Measurements from ENCODE around the gene GNG14.
A peak's percentile ranks its signal among the peaks of the same experiment; 100 is the strongest.

Gene GNG14

GRCh38 chr19:12657966-12658365 lies 29.8 kb upstream of the GNG14 start:
- Mint-ChIP-seq H3K4me1 (ENCODE audit: low read depth) (peaks cover 3% of the 10 kb centered on the region), H3K4me3 (no peak overlapping the region), H3K27ac (no peak overlapping the region), H3K9me3 (ENCODE audit: low read depth) (no peaks in the 10 kb centered on the region), H3K27me3 (no peaks in the 10 kb centered on the region), H3K36me3 (peaks cover 10% of the 10 kb centered on the region)

- no peaks in the 10 kb centered on the region for H3K27me3 Mint-ChIP-seq
- H3K36me3 Mint-ChIP-seq = peaks cover 3% of the 10 kb centered on the region
- no peak overlapping the region for H3K4me3 Mint-ChIP-seq
- no peak overlapping the region for H3K27ac Mint-ChIP-seq
- peaks cover 19% of the 10 kb centered on the region for H3K4me1 Mint-ChIP-seq (ENCODE audit: low read depth)
- no peaks in the 10 kb centered on the region for H3K9me3 Mint-ChIP-seq (ENCODE audit: low read depth)
Measured at GRCh38 chr19:12660980-12661379, 26.8 kb upstream of the GNG14 start.

- no peaks in the 10 kb centered on the region for H3K27me3 Mint-ChIP-seq
- H3K4me1 Mint-ChIP-seq (ENCODE audit: low read depth) = peaks cover 44% of the 10 kb centered on the region
- peak overlapping the region; percentile 97 for H3K4me3 Mint-ChIP-seq
- peaks cover 3% of the 10 kb centered on the region for H3K36me3 Mint-ChIP-seq
- H3K9me3 Mint-ChIP-seq (ENCODE audit: low read depth) = no peaks in the 10 kb centered on the region
- H3K27ac Mint-ChIP-seq = peak overlapping the region; percentile 89
Measured at GRCh38 chr19:12664406-12665280, 23.2 kb upstream of the GNG14 start.

GRCh38 chr19:12665281-12665573 lies 22.6 kb upstream of the GNG14 start:
- Mint-ChIP-seq H3K4me1 (ENCODE audit: low read depth) (peaks cover 41% of the 10 kb centered on the region), H3K4me3 (peak overlapping the region; percentile 97), H3K36me3 (no peaks in the 10 kb centered on the region), H3K27ac (peak overlapping the region; percentile 89), H3K9me3 (ENCODE audit: low read depth) (no peaks in the 10 kb centered on the region), H3K27me3 (no peaks in the 10 kb centered on the region)

- Mint-ChIP-seq H3K4me3 (peak overlapping the region; percentile 97), H3K27ac (peak overlapping the region; percentile 89), H3K36me3 (no peaks in the 10 kb centered on the region), H3K27me3 (no peaks in the 10 kb centered on the region), H3K4me1 (ENCODE audit: low read depth) (peaks cover 43% of the 10 kb centered on the region), H3K9me3 (ENCODE audit: low read depth) (no peaks in the 10 kb centered on the region)
Measured at GRCh38 chr19:12665671-12666264, 22.0 kb upstream of the GNG14 start.

- peak within 1 kb of the TSS; percentile 97 for H3K4me3 Mint-ChIP-seq
Measured at GRCh38 chr19:12666265-12667048, 21.3 kb upstream of the GNG14 start, which contains the start of the genes MAN2B1 and WDR83. TSS of gene MAN2B1 (minus strand) at chr19:12666742. CDS start at chr19:12666701, 41 bp downstream. TSS of gene WDR83 (plus strand) at chr19:12666807. CDS start at chr19:12669791, 2,984 bp downstream.

GRCh38 chr19:12667731-12668302 lies 20.0 kb upstream of the GNG14 start:
- Mint-ChIP-seq H3K27me3 (no peaks in the 10 kb centered on the region), H3K36me3 (peaks cover 2% of the 10 kb centered on the region), H3K27ac (no peak overlapping the region), H3K4me3 (peak overlapping the region; percentile 97), H3K4me1 (ENCODE audit: low read depth) (peaks cover 48% of the 10 kb centered on the region), H3K9me3 (ENCODE audit: low read depth) (no peaks in the 10 kb centered on the region)

More at GRCh38 chr19:12666265-12667048, 21.3 kb upstream of the GNG14 start, which contains the start of the genes MAN2B1 and WDR83:
- Mint-ChIP-seq H3K27ac (peak within 1 kb of the TSS; percentile 89), H3K9me3 (ENCODE audit: low read depth) (no peaks in the 10 kb centered on the region), H3K36me3 (no peaks in the 10 kb centered on the region), H3K27me3 (no peaks in the 10 kb centered on the region), H3K4me1 (ENCODE audit: low read depth) (peaks cover 45% of the 10 kb centered on the region)

- peaks cover 2% of the 10 kb centered on the region for H3K36me3 Mint-ChIP-seq
Measured at GRCh38 chr19:12668346-12668745, 19.5 kb upstream of the GNG14 start.

GRCh38 chr19:12668932-12669269 lies 18.9 kb upstream of the GNG14 start:
- Mint-ChIP-seq H3K4me3 (peak overlapping the region; percentile 97), H3K9me3 (ENCODE audit: low read depth) (no peaks in the 10 kb centered on the region), H3K36me3 (peaks cover 2% of the 10 kb centered on the region), H3K4me1 (ENCODE audit: low read depth) (peaks cover 48% of the 10 kb centered on the region), H3K27ac (peak overlapping the region; percentile 100), H3K27me3 (no peaks in the 10 kb centered on the region)

More at GRCh38 chr19:12668346-12668745, 19.5 kb upstream of the GNG14 start:
- Mint-ChIP-seq H3K27me3 (no peaks in the 10 kb centered on the region), H3K27ac (peak overlapping the region; percentile 100), H3K4me3 (peak overlapping the region; percentile 97), H3K9me3 (ENCODE audit: low read depth) (no peaks in the 10 kb centered on the region), H3K4me1 (ENCODE audit: low read depth) (peaks cover 48% of the 10 kb centered on the region)

GRCh38 chr19:12669270-12670158 lies 18.3 kb upstream of the GNG14 start:
- Mint-ChIP-seq H3K4me1 (ENCODE audit: low read depth) (peaks cover 48% of the 10 kb centered on the region), H3K27me3 (no peaks in the 10 kb centered on the region), H3K36me3 (peaks cover 2% of the 10 kb centered on the region), H3K27ac (peak overlapping the region; percentile 100), H3K4me3 (peak overlapping the region; percentile 97), H3K9me3 (ENCODE audit: low read depth) (no peaks in the 10 kb centered on the region)

GRCh38 chr19:12670159-12670928 lies 17.5 kb upstream of the GNG14 start:
- peak overlapping the region; percentile 100 for H3K27ac Mint-ChIP-seq
- peaks cover 2% of the 10 kb centered on the region for H3K36me3 Mint-ChIP-seq
- H3K4me3 Mint-ChIP-seq = peak overlapping the region; percentile 97
- H3K4me1 Mint-ChIP-seq (ENCODE audit: low read depth) = peaks cover 40% of the 10 kb centered on the region
- no peaks in the 10 kb centered on the region for H3K9me3 Mint-ChIP-seq (ENCODE audit: low read depth)
- no peaks in the 10 kb centered on the region for H3K27me3 Mint-ChIP-seq

- Mint-ChIP-seq H3K36me3 (peaks cover 4% of the 10 kb centered on the region), H3K27ac (no peak overlapping the region), H3K27me3 (no peaks in the 10 kb centered on the region), H3K4me1 (ENCODE audit: low read depth) (peaks cover 36% of the 10 kb centered on the region), H3K4me3 (no peak overlapping the region), H3K9me3 (ENCODE audit: low read depth) (no peaks in the 10 kb centered on the region)
Measured at GRCh38 chr19:12672744-12673143, 15.1 kb upstream of the GNG14 start.

GRCh38 chr19:12675399-12675798 lies 12.4 kb upstream of the GNG14 start:
- peaks cover 28% of the 10 kb centered on the region for H3K4me1 Mint-ChIP-seq (ENCODE audit: low read depth)
- H3K27me3 Mint-ChIP-seq = no peaks in the 10 kb centered on the region
- H3K9me3 Mint-ChIP-seq (ENCODE audit: low read depth) = no peaks in the 10 kb centered on the region
- peaks cover 4% of the 10 kb centered on the region for H3K36me3 Mint-ChIP-seq
- no peak overlapping the region for H3K4me3 Mint-ChIP-seq
- H3K27ac Mint-ChIP-seq = no peak overlapping the region
